GM19035 (cell line): ENCODE measurements around the gene LDLRAD3.

Experiments used
- ATAC-seq: cut with Tn5 transposase; IDR thresholded peaks from one replicate; pipeline ENCODE4 v1.9.1; 2021; ENCODE audit not compliant: unreplicated experiment

Gene LDLRAD3

GRCh38 chr11:36014898-36015665 is 71.2 kb downstream of the LDLRAD3 start:
- ATAC-seq: no peak

- ATAC-seq: no peak
These were observed 71.9 kb downstream of the LDLRAD3 start for GRCh38 chr11:36015799-36016198.

GRCh38 chr11:36016263-36016662 is 72.4 kb downstream of the LDLRAD3 start:
- ATAC-seq: no peak

GRCh38 chr11:36016709-36017108 is 72.8 kb downstream of the LDLRAD3 start:
- no peak for ATAC-seq

GRCh38 chr11:36019005-36019596 is 75.2 kb downstream of the LDLRAD3 start:
- no peak for ATAC-seq

GRCh38 chr11:36019722-36020121 is 75.9 kb downstream of the LDLRAD3 start:
- no peak for ATAC-seq

GRCh38 chr11:36022882-36023281 is 79.0 kb downstream of the LDLRAD3 start:
- no peak for ATAC-seq

GRCh38 chr11:36023922-36024321 is 80.1 kb downstream of the LDLRAD3 start:
- no peak for ATAC-seq

GRCh38 chr11:36024716-36025115 is 80.9 kb downstream of the LDLRAD3 start:
- no peak for ATAC-seq

- no peak for ATAC-seq
These were observed 82.6 kb downstream of the LDLRAD3 start for GRCh38 chr11:36026315-36026968.

GRCh38 chr11:36027731-36028130 is 83.9 kb downstream of the LDLRAD3 start:
- ATAC-seq: no peak

GRCh38 chr11:36029616-36030015 is 85.8 kb downstream of the LDLRAD3 start:
- no peak for ATAC-seq

- ATAC-seq: no peak
These were observed 86.9 kb downstream of the LDLRAD3 start for GRCh38 chr11:36030731-36031281.

- no peak for ATAC-seq
These were observed 89.4 kb downstream of the LDLRAD3 start for GRCh38 chr11:36033082-36033751.

- no peak for ATAC-seq
These were observed 90.1 kb downstream of the LDLRAD3 start for GRCh38 chr11:36033936-36034335.

GRCh38 chr11:36034551-36035331 is 90.9 kb downstream of the LDLRAD3 start:
- ATAC-seq: no peak

- ATAC-seq: no peak
These were observed 91.6 kb downstream of the LDLRAD3 start for GRCh38 chr11:36035454-36035853.

GRCh38 chr11:36035999-36036398 is 92.1 kb downstream of the LDLRAD3 start:
- no peak for ATAC-seq

- no peak for ATAC-seq
These were observed 93.2 kb downstream of the LDLRAD3 start for GRCh38 chr11:36037031-36037430.

GRCh38 chr11:36038541-36038940 is 94.7 kb downstream of the LDLRAD3 start:
- no peak for ATAC-seq

- no peak for ATAC-seq
These were observed 95.6 kb downstream of the LDLRAD3 start for GRCh38 chr11:36039471-36039870.
